HepG2 (cell line): ENCODE data around the gene CHI3L1. TPM values are rescaled to one million over a fixed set of nuclear protein-coding genes. Genes with fewer than 3 reads are reported as not detected.
A peak's percentile ranks its signal among the peaks of the same experiment; 100 is the strongest.

Experiments used
- ATAC-seq: fragments of 200-7000 bp; cut with Tn5 transposase; 3 replicates; pipeline ENCODE4 v1.9.1; 2020; ENCODE audit warnings: mild to moderate bottlenecking, moderate library complexity
- BruUV-seq: library from RNA; stranded (reverse); fragments of 400-500 nt; replicated peaks from 2 replicates; lab custom pipeline; 2021; lab: Mats Ljungman, UMichigan
- CTCF ChIA-PET: fragments of 300-600 bp; formaldehyde crosslinking; extraction: SDS; loops from one replicate; lab custom pipeline; 2021; ENCODE audit warnings: low total read pairs, inconsistent platforms, low intra/inter-chr PET ratio; lab: Yijun Ruan, JAX
- POLR2A ChIA-PET: fragments of 350-600 bp; sonication (Branson Sonifier 250); formaldehyde crosslinking; loops from one replicate; lab custom pipeline; 2020; ENCODE audit warnings: antibody characterized with exemption, inconsistent platforms; lab: Yijun Ruan, JAX
- DNase-seq: peaks from one replicate; pipeline ENCODE4 v3.0.0-alpha.2; 2015; ENCODE audit warnings: low spot score
- FAIRE-seq: peaks from 3 replicates; lab custom pipeline; 2011; peaks lifted over from hg19 to GRCh38; lab: Jason Lieb, UNC
- H2AFZ ChIP-seq: one replicate; pipeline ENCODE4 v1.6.1; 2011; ENCODE audit warnings: low read length, inconsistent platforms
- H3K27ac ChIP-seq: fragments of 300-600 bp; 3 replicates; pipeline ENCODE4 v1.8.0; 2011; ENCODE audit warnings: mixed run types, mild to moderate bottlenecking, mixed read lengths, low read length, inconsistent platforms; ENCODE audit not compliant: insufficient read depth; ENCODE audit errors: extremely low read length
- H3K27me3 ChIP-seq, 2 experiments: fragments of 200-600 bp in 1 of 2; 2 replicates in 1 of 2; 3 replicates in 1 of 2; pipeline versions ENCODE4 v1.6.0 to v1.8.0; 2011; ENCODE audit warnings: low read length in 2 of 2, mild to moderate bottlenecking in 2 of 2, moderate library complexity in 2 of 2, inconsistent platforms in 1 of 2; ENCODE audit not compliant: insufficient read depth in 2 of 2, control insufficient read depth in 1 of 2
- H3K36me3 ChIP-seq, 2 experiments: fragments of 200-600 bp in 1 of 2; replicated peaks in 1 of 2; 2 replicates in 1 of 2; 3 replicates in 1 of 2; pipeline versions ENCODE4 v1.5.1 to v1.8.0; 2011; ENCODE audit warnings: low read length in 2 of 2, inconsistent platforms in 1 of 2; ENCODE audit not compliant: insufficient read depth in 2 of 2, control insufficient read depth in 1 of 2
- H3K4me1 ChIP-seq: 2 replicates; pipeline ENCODE4 v1.5.1; 2012; ENCODE audit warnings: low read length, inconsistent platforms; ENCODE audit not compliant: insufficient read depth
- H3K4me2 ChIP-seq: 2 replicates; pipeline ENCODE4 v1.6.0; 2011; ENCODE audit warnings: low read depth, low read length, inconsistent platforms
- H3K4me3 ChIP-seq, 3 experiments: fragments of 200-600 bp in 1 of 3; sonication (generic), shearing (Covaris generic) in 1 of 3; replicated peaks in 1 of 3; 2 replicates each; pipeline ENCODE4 v1.5.1; 2011 to 2016; ENCODE audit warnings: low read length in 3 of 3, inconsistent platforms in 2 of 3, low read depth in 2 of 3, mild to moderate bottlenecking in 2 of 3, control low read depth in 1 of 3, mixed read lengths in 1 of 3; ENCODE audit not compliant: insufficient read depth in 1 of 3
- H3K79me2 ChIP-seq: one replicate; pipeline ENCODE4 v1.6.1; 2011; ENCODE audit warnings: low read length, inconsistent platforms; ENCODE audit not compliant: insufficient read depth
- H3K9ac ChIP-seq: 2 replicates; pipeline ENCODE4 v1.6.0; 2011; ENCODE audit warnings: mild to moderate bottlenecking, low read depth, low read length, inconsistent platforms; ENCODE audit not compliant: insufficient read depth
- H3K9me3 ChIP-seq: 2 replicates; pipeline ENCODE4 v1.5.1; 2012; ENCODE audit warnings: mild to moderate bottlenecking, low read length
- H4K20me1 ChIP-seq: 2 replicates; pipeline ENCODE4 v1.6.0; 2011; ENCODE audit warnings: inconsistent platforms, mild to moderate bottlenecking, low read length, moderate library complexity; ENCODE audit not compliant: insufficient read depth
- CBX1 ChIP-seq: IDR thresholded peaks from one replicate; pipeline ENCODE4 v1.6.1; 2016; ENCODE audit warnings: antibody characterized with exemption, low read depth
- MAFF ChIP-seq: IDR thresholded peaks from 2 replicates; pipeline ENCODE4 v1.6.1; 2011; ENCODE audit warnings: low read depth, low read length, improper control_type of control experiment
- MAFK ChIP-seq, 2 experiments: IDR thresholded peaks in 1 of 2; conservative IDR thresholded peaks in 1 of 2; 2 replicates each; pipeline ENCODE4 v1.6.1; 2011; ENCODE audit warnings: improper control_type of control experiment in 2 of 2, low read length in 2 of 2
- PHB2 ChIP-seq: fragments of 450-650 bp; IDR thresholded peaks from 2 replicates; pipeline ENCODE4 v1.6.1; 2018; ENCODE audit not compliant: partially characterized antibody
- TBX2 ChIP-seq: sonication (generic); formaldehyde crosslinking; IDR thresholded peaks from 2 replicates; pipeline ENCODE4 v1.5.0; 2020; ENCODE audit warnings: missing genetic modification reagents, mild to moderate bottlenecking, borderline replicate concordance
- ZFP1 ChIP-seq: IDR thresholded peaks from 2 replicates; pipeline ENCODE4 v1.6.1; 2016
- WGBS: methylation state at CpG from one replicate; pipeline ENCODE4 v1.1.6; 2017; ENCODE audit warnings: low lambda C conversion rate; 5-methylcytosine and 5-hydroxymethylcytosine counted together
- in situ Hi-C: cut with HindIII; loops from 2 replicates; pipeline ENCODE4 v1.10.0; 2017; ENCODE audit warnings: low pct_unique_long_range_greater_than_20kb; ENCODE audit not compliant: extremely low pct_ligation_motif_present
- intact Hi-C: fragments of 100-400 bp; cut with micrococcal nuclease; formaldehyde crosslinking; loops from one replicate; pipeline ENCODE4 v1.10.0; 2022; ENCODE audit not compliant: unreplicated experiment
- polyA plus RNA-seq, 8 experiments: library from polyadenylated mRNA; depleted of rRNA in 3 of 8; stranded (reverse) in 7 of 8; unstranded in 1 of 8; fragments of >200 nt; fragmentation: Illumina TruSeq in 4 of 8; extraction: Trizol in 4 of 8; gene quantifications; 2 replicates each; pipeline versions ENCODE4 v1.2.1 to v1.2.3, GENCODE V29; 2011 to 2016; ENCODE audit warnings: low read depth in 4 of 8, missing spikeins in 1 of 8, mixed read lengths in 1 of 8; ENCODE audit not compliant: insufficient read depth in 1 of 8
- total RNA-seq, 5 experiments: library from RNA; depleted of rRNA; stranded (reverse); fragments of >200 nt; fragmentation: Illumina TruSeq; extraction: Trizol; gene quantifications; 2 replicates each; pipeline ENCODE4 v1.2.3, GENCODE V29; 2016; ENCODE audit warnings: low read depth in 1 of 5
- TF ChIP-seq, protein P1 (sequence below): sonication (generic); formaldehyde crosslinking; IDR thresholded peaks from 2 replicates; pipeline ENCODE4 v1.4.0; 2020; ENCODE audit warnings: missing genetic modification reagents, borderline replicate concordance
- TF ChIP-seq, protein P2 (sequence below): sonication (generic); formaldehyde crosslinking; IDR thresholded peaks from 2 replicates; pipeline ENCODE4 v1.8.0; 2022; ENCODE audit warnings: mild to moderate bottlenecking, missing genetic modification reagents; ENCODE audit not compliant: insufficient replicate concordance

The CHI3L1 gene
- total and polyA plus RNA-seq, 2 of the 13 experiments (the other 11 are each of a cell fraction or from before 2014, with no cell fraction given) = 0.09 to 0.13 TPM

DNA sequence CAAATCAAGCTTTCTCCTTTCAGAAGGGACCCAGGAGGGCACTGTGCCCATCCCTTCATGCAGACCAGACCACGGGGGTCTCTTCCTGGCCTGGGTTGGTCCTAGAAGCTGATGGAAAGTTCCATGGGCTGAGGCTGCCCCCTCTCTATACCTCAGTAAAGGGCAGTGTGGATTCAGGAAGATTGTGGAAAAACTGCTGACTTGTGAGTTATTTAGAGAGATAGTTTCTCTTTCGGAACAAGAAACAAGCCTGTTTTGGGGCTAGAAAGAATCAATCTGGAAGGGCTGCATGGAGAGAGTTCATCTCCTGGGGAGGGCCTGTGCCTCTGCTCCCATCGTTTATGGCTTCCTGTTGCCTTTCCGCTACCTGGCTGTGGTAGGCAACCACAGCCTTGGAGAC lies 42.2 kb upstream of the CHI3L1 start:
- intact Hi-C loops = no loop called here
- in situ Hi-C loops = no loop called here
- no peak for TF ChIP-seq CBX1
- peak; percentile 72 for TF ChIP-seq MAFF
- TF ChIP-seq MAFK (conservative IDR thresholded peaks at IDR 0.05 in 1 of 2, IDR thresholded peaks at IDR 0.05 in 1 of 2; ENCODE audit: low read length in 2 of 2) = peak; percentile 80
- H3K27ac ChIP-seq = no peak overlapping the region
- no peaks in the 10 kb centered on the region for H3K9me3 ChIP-seq
- H4K20me1 ChIP-seq = no peaks in the 10 kb centered on the region
- no peak for FAIRE-seq
- peaks cover 0 to 24% of the 10 kb centered on the region in 2 experiments; a peak in 3 of 5 replicates for H3K27me3 ChIP-seq
- CTCF ChIA-PET = no interaction called here
- ATAC-seq = no peak
- no peaks in the 10 kb centered on the region for H3K36me3 ChIP-seq
- BruUV-seq = no TSS peak
- no peak overlapping the region for H3K9ac ChIP-seq
- no peak overlapping the region for H2AFZ ChIP-seq
- 43% methylated on average over 2 of the region's 4 CpGs for WGBS
- POLR2A ChIA-PET = no interaction called here
- no peak for DNase-seq
- H3K4me1 ChIP-seq = no peaks in the 10 kb centered on the region
- no peak overlapping the region for H3K4me3 ChIP-seq
- no peaks in the 10 kb centered on the region for H3K79me2 ChIP-seq
- H3K4me2 ChIP-seq = no peak overlapping the region

DNA sequence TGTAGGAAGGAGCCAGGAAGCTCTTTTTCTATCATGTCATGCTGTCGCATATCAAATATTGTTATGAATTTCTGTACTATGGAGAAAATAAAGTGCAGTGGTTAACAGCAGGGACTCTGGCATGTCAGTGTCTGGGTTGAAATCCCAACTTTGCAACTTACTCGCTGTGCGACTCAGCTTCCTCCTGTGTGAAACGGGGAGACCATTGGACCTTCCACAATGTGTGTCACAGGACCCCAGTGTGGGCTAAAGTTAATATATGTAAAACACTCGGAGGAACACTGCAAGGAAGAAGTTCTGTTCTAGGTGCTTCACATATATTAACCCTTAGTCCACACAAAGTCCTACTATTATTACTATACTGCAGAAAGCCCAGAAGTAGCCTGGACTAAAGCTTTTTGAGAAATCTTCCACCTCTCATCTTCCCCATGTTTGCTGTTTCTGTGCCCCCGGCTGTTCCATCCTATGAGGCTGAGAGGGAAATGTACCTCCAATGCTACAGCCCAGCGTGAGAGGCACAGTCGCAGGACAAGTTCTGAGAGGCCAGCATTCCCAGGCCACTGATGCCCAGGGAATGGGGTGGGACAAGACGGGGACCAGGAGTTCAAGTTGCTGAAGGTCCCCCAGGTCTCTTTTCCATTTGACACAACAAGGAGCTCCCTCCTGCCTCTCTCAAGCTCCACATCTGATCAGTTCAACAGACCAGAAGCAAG lies 41.0 kb upstream of the CHI3L1 start:
- no peaks in the 10 kb centered on the region for H3K36me3 ChIP-seq
- FAIRE-seq (no peak), ATAC-seq (no peak), DNase-seq (no peak)
- 33% methylated on average over 9 of the region's 9 CpGs for WGBS
- intact Hi-C loops = no loop called here
- POLR2A ChIA-PET = no interaction called here
- no peak overlapping the region for H3K9ac ChIP-seq
- no peaks in the 10 kb centered on the region for H4K20me1 ChIP-seq
- no peak overlapping the region for H3K4me2 ChIP-seq
- BruUV-seq = no TSS peak
- no peak overlapping the region for H3K27ac ChIP-seq
- H3K27me3 ChIP-seq = peaks cover 0 to 35% of the 10 kb centered on the region in 2 experiments; a peak in 4 of 5 replicates
- no peak overlapping the region for H2AFZ ChIP-seq
- CTCF ChIA-PET = no interaction called here
- no peaks in the 10 kb centered on the region for H3K9me3 ChIP-seq
- no peak overlapping the region for H3K4me3 ChIP-seq
- in situ Hi-C loops = no loop called here
- no peaks in the 10 kb centered on the region for H3K79me2 ChIP-seq
- H3K4me1 ChIP-seq = no peaks in the 10 kb centered on the region
- TF ChIP-seq, protein P1, sequence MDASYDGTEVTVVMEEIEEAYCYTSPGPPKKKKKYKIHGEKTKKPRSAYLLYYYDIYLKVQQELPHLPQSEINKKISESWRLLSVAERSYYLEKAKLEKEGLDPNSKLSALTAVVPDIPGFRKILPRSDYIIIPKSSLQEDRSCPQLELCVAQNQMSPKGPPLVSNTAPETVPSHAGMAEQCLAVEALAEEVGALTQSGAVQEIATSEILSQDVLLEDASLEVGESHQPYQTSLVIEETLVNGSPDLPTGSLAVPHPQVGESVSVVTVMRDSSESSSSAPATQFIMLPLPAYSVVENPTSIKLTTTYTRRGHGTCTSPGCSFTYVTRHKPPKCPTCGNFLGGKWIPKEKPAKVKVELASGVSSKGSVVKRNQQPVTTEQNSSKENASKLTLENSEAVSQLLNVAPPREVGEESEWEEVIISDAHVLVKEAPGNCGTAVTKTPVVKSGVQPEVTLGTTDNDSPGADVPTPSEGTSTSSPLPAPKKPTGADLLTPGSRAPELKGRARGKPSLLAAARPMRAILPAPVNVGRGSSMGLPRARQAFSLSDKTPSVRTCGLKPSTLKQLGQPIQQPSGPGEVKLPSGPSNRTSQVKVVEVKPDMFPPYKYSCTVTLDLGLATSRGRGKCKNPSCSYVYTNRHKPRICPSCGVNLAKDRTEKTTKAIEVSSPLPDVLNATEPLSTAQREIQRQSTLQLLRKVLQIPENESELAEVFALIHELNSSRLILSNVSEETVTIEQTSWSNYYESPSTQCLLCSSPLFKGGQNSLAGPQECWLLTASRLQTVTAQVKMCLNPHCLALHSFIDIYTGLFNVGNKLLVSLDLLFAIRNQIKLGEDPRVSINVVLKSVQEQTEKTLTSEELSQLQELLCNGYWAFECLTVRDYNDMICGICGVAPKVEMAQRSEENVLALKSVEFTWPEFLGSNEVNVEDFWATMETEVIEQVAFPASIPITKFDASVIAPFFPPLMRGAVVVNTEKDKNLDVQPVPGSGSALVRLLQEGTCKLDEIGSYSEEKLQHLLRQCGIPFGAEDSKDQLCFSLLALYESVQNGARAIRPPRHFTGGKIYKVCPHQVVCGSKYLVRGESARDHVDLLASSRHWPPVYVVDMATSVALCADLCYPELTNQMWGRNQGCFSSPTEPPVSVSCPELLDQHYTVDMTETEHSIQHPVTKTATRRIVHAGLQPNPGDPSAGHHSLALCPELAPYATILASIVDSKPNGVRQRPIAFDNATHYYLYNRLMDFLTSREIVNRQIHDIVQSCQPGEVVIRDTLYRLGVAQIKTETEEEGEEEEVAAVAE (CRISPR knock-in tag) = no peak
- TF ChIP-seq, protein P2, sequence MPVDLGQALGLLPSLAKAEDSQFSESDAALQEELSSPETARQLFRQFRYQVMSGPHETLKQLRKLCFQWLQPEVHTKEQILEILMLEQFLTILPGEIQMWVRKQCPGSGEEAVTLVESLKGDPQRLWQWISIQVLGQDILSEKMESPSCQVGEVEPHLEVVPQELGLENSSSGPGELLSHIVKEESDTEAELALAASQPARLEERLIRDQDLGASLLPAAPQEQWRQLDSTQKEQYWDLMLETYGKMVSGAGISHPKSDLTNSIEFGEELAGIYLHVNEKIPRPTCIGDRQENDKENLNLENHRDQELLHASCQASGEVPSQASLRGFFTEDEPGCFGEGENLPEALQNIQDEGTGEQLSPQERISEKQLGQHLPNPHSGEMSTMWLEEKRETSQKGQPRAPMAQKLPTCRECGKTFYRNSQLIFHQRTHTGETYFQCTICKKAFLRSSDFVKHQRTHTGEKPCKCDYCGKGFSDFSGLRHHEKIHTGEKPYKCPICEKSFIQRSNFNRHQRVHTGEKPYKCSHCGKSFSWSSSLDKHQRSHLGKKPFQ = no peak
- TF ChIP-seq TBX2 (CRISPR knock-in tag) (no peak), PHB2 (no peak), ZFP1 (CRISPR knock-in tag) (no peak)
